Stimulated activated CD8-positive, alpha-beta memory T cell treated with anti-CD3 and anti-CD28 coated beads, Interleukin-7, amount 100 ng/mL, for 4 hours (primary cell): ENCODE results near the gene SPATA31A6.
"Not testable (repeated sequence)": the region's sequence is repeated elsewhere in the genome, so short reads cannot be mapped to it uniquely, and the experiment has no call there.

Experiments used
- DNase-seq, 2 donors: peaks; one replicate each; pipeline ENCODE4 v3.0.0-alpha.2; 2020; ENCODE audit warnings: low read depth in 2 of 2

Gene SPATA31A6

GRCh38 chr9:42183359-42183758 is at the start of gene SPATA31A6:
TSS of gene SPATA31A6 (plus strand) at chr9:42183659. CDS start at chr9:42183688, 29 bp downstream.
- not testable (repeated sequence) for DNase-seq

- DNase-seq, result not testable (repeated sequence)
Observed at GRCh38 chr9:42160299-42160698, 23.2 kb upstream of the SPATA31A6 start.

GRCh38 chr9:42219861-42220260 is 36.4 kb downstream of the SPATA31A6 start:
- not testable (repeated sequence) for DNase-seq

GRCh38 chr9:42223230-42223629 is 39.8 kb downstream of the SPATA31A6 start:
- DNase-seq, result not testable (repeated sequence)

DNA sequence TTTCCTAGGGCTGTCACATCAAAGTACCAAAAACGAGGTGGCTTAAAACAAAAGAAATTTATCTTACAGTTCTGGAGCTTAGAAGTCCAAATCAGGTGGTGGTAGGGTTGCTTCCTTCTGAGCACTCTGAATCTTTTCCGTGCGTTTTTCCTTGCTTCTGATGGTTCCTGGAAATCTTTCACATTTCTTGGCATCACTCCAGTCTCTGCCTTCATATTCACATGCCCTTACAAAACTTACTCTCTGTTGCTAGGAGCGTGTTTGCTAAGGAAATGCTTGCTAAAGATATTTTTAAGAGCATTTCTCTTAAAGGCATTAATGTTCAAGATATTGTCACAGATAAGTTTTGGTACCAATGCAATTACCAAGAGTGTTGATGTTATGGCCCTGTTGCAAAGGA is 49.6 kb downstream of the SPATA31A6 start:
- not testable (repeated sequence) for DNase-seq

DNA sequence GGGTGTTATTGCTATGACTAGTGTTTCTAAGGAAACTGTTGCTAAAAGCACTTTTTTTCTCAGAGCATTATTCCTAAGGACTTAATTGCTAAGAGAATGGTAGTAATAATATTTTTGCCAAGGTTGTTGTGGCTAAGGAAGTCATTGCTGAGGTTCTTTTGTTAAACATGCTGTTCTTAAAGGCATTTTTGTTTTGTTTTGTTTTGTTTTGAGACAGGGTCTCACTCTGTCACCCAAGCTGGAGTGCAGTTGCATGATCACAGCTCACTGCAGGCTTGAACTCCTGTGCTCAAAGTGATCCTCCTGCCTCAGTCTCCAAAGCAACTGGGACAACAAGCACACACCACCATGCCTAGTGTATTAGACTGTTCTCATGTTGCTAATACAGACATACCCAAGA is 51.2 kb downstream of the SPATA31A6 start:
- not testable (repeated sequence) for DNase-seq

DNA sequence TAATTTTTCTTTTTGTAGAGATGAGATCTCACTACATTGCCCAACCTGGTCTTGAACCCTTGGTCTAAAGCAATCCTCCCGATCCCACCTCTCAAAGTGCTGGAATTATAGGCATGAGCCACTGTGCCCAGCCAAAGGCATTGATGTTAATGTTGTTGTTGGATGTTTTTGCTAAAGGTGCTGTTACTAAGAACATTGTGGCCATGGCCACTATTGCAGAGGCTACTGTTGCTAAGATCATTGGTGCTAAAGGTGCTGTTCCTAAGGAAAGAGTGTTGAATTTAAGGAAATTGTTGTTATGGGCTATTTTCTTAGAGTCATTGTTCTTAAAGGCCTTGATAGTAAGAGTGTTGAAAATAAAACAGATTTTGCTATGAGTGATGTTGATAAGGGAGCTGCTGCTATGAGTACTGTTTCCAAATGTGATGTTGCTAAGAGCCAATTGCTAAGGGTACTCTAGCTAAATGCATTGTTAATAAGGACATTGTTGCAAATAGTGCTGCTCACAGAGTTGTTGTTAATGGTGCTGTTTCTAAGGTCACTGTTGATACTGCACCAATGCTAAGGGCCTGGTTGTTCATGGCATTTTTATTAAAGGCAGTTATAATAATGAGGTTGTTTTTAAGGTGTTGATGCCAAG is 52.0 kb downstream of the SPATA31A6 start:
- DNase-seq, result not testable (repeated sequence)

- DNase-seq, result not testable (repeated sequence)
Observed at GRCh38 chr9:42236097-42236496, 52.6 kb downstream of the SPATA31A6 start.

GRCh38 chr9:42237381-42237780 is 53.9 kb downstream of the SPATA31A6 start:
- DNase-seq, result not testable (repeated sequence)

DNA sequence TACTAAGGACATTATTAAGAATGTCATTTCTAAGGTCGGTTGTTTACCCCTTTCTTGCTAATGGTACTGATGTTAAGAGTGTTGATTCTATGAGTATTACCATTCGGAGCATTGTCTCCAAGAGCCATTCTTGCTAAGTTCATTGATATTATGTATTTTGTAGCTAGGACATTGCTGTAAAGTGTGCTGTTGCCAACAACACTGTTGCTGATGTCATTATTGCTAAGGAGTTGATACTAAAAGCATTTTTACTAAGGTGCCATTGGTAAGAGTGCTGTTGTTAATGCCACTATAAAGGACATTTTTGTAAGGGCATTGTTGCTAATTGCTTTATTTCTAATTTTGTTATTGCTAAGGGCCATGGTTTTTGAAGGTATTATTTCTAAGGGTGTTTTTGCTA is 55.4 kb downstream of the SPATA31A6 start:
- not testable (repeated sequence) for DNase-seq
